Tibial nerve (tissue), 3 donors: ENCODE data around the gene AOPEP.

Experiments
- CTCF ChIP-seq, 5 experiments: fragments of 200-600 bp in 3 of 5; fragments of 450-650 bp in 2 of 5; sonication (generic) in 3 of 5; IDR thresholded peaks; one replicate each; pipeline ENCODE4 v1.5.1; 2016 to 2019; ENCODE audit warnings: antibody characterized with exemption in 5 of 5, mild to moderate bottlenecking in 3 of 5, moderate library complexity in 2 of 5
- POLR2A ChIP-seq, 2 donors: fragments of 450-650 bp; IDR thresholded peaks; one replicate each; pipeline ENCODE4 v1.6.1; 2017; ENCODE audit warnings: antibody characterized with exemption in 2 of 2, mild to moderate bottlenecking in 2 of 2, moderate library complexity in 2 of 2

GRCh38 chr9:94993160-94993820, 266.8 kb downstream of the AOPEP start:
- TF ChIP-seq POLR2A (IDR thresholded peaks at IDR 0.05) (no peak), CTCF (IDR thresholded peaks at IDR 0.05) (no peak)
